Spleen (tissue), 11 donors: Measurements from ENCODE around the gene SIPA1L3. TPM values are rescaled to one million over a fixed set of nuclear protein-coding genes. Genes with fewer than 3 reads are reported as not detected.
A peak's percentile ranks its signal among the peaks of the same experiment; 100 is the strongest.

Source experiments
- DNase-seq: peaks from one replicate; pipeline ENCODE4 v3.0.0-alpha.2; 2020
- H3K27ac ChIP-seq, 8 donors: fragments of 200-600 bp; sonication (generic) in 7 of 8; 1 replicate in 4 of 8; 2 replicates in 4 of 8; pipeline versions ENCODE4 v1.5.0 to v1.8.0; 2016 to 2021; ENCODE audit warnings: inconsistent platforms in 4 of 8, mild to moderate bottlenecking in 4 of 8, moderate library complexity in 1 of 8
- H3K27me3 ChIP-seq, 7 donors: fragments of 200-600 bp; sonication (generic) in 6 of 7; replicated peaks in 1 of 7; 1 replicate in 4 of 7; 2 replicates in 3 of 7; pipeline versions ENCODE4 v1.5.0 to v1.8.0; 2016 to 2021; ENCODE audit warnings: inconsistent platforms in 3 of 7, mild to moderate bottlenecking in 1 of 7
- H3K36me3 ChIP-seq, 6 donors: fragments of 200-600 bp; sonication (generic) in 5 of 6; 1 replicate in 4 of 6; 2 replicates in 2 of 6; pipeline versions ENCODE4 v1.5.0 to v1.8.0; 2016 to 2021; ENCODE audit warnings: inconsistent platforms in 2 of 6
- H3K4me1 ChIP-seq, 6 donors: fragments of 200-600 bp; sonication (generic) in 5 of 6; 1 replicate in 3 of 6; 2 replicates in 3 of 6; pipeline versions ENCODE4 v1.5.0 to v1.8.0; 2016 to 2021; ENCODE audit warnings: inconsistent platforms in 3 of 6
- H3K4me3 ChIP-seq, 8 donors: fragments of 200-600 bp; sonication (generic) in 7 of 8; 1 replicate in 4 of 8; 2 replicates in 4 of 8; pipeline versions ENCODE4 v1.5.0 to v1.8.0; 2016 to 2021; ENCODE audit warnings: inconsistent platforms in 4 of 8, mild to moderate bottlenecking in 4 of 8, moderate library complexity in 2 of 8
- H3K9me3 ChIP-seq, 8 donors: fragments of 200-600 bp; sonication (generic) in 7 of 8; 1 replicate in 4 of 8; 2 replicates in 4 of 8; pipeline versions ENCODE4 v1.5.0 to v1.8.0; 2016 to 2021; ENCODE audit warnings: inconsistent platforms in 4 of 8
- CTCF ChIP-seq, 11 experiments: fragments of 200-600 bp in 7 of 11; fragments of 450-650 bp in 4 of 11; sonication (generic) in 4 of 11; IDR thresholded peaks in 8 of 11; conservative IDR thresholded peaks in 3 of 11; 1 replicate in 7 of 11; 2 replicates in 4 of 11; pipeline versions ENCODE4 v1.4.0 to v1.8.0; 2016 to 2021; ENCODE audit warnings: antibody characterized with exemption in 11 of 11, inconsistent platforms in 4 of 11, mild to moderate bottlenecking in 1 of 11
- POLR2A ChIP-seq, 3 donors: fragments of 450-650 bp; IDR thresholded peaks; one replicate each; pipeline ENCODE4 v1.5.1; 2017; ENCODE audit warnings: antibody characterized with exemption in 3 of 3, mild to moderate bottlenecking in 1 of 3
- POLR2AphosphoS5 ChIP-seq, 3 donors: sonication (generic); formaldehyde crosslinking; IDR thresholded peaks; one replicate each; pipeline ENCODE4 v1.5.1; 2017; ENCODE audit warnings: antibody characterized with exemption in 3 of 3
- WGBS, 5 donors: extraction: QIAGEN DNeasy Blood & Tissue Kit in 3 of 5; methylation state at CpG; one replicate each; pipeline versions ENCODE4 v1.1.5 to v1.1.7; 2013 to 2018; 5-methylcytosine and 5-hydroxymethylcytosine counted together
- intact Hi-C: fragments of 100-400 bp; cut with DNase I; formaldehyde crosslinking; loops from one replicate; pipeline ENCODE4 v1.15.0; 2023; ENCODE audit warnings: low total_unique reads
- polyA plus RNA-seq, 3 donors: library from polyadenylated mRNA; stranded (reverse); fragments of 200-250 nt; gene quantifications; one replicate each; pipeline ENCODE4 v1.2.1, GENCODE V29; 2013
- total RNA-seq, 7 donors: library from RNA; depleted of rRNA in 3 of 7; stranded (reverse); fragments of >200 nt in 3 of 7; fragmentation: NEBNext Ultra II Directional in 4 of 7; extraction: Animal tissue kit (Norgen Biotek cat#: 25700) in 4 of 7; gene quantifications; one replicate each; pipeline versions ENCODE4 v1.1.0 to v1.2.1, GENCODE V29; 2016 to 2021
- donor health status: healthy with polysubstance abuse.
- donor health status: DM: no; HTN: no; CAD: no; lungs with moderate emphysema.
- donor health status: DM: no; HTN: no; CAD: no.
- donor health status: Bipolar disorder and iron deficiency.
- donor health status: healthy.
- donor health status: DM: no; HTN: no; CAD: no.
- donor health status: DM: yes; HTN: yes; CAD: no.

SIPA1L3 gene
- total and polyA plus RNA-seq, 10 donors, result 5.4 to 62.6 (median 40.3) TPM

DNA sequence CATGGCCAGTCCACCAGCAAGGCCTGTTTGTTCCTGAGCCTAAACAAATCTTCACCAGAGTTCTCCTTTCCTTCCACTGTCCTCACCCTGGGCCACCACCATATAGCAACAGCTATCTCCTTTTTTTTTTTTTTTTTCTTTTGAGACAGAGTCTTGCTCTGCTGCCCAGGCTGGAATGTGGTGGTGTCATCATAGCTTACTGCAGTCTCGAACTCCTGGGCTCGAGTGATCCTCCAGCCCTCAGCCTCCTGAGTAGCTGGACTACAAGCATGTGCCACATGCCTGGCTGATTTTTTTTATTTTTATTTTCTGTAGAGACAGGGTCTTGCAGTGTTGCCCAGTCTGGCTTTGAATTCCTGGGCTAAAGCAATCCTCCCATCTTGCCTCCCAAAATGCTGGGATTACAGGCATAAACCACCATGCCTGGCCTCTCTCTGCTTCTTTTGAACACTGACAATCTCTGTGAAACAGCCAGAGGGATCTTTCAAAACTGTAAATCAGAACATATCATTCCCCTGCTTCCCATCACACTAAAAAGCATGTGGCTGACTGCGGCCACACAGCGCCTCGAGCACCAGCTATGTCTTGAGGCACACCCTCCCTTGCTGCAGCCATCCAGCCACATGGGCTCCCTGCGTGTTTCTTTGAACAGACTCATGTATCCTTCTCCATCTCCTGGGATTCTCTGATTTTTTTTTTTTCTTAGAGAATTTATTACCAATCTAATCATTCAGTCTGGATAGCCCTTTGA is 110.6 kb downstream of the SIPA1L3 start:
- intact Hi-C loops, result no loop called here
- H3K9me3 ChIP-seq, result no peaks in the 10 kb centered on the region
- H3K4me3 ChIP-seq, result no peak overlapping the region
- H3K27me3 ChIP-seq, result no peaks in the 10 kb centered on the region
- TF ChIP-seq POLR2A (IDR thresholded peaks at IDR 0.05), result no peak
- no peak for TF ChIP-seq POLR2AphosphoS5 (IDR thresholded peaks at IDR 0.05)
- TF ChIP-seq CTCF (IDR thresholded peaks at IDR 0.05 in 8 of 11, conservative IDR thresholded peaks at IDR 0.05 in 3 of 11), result no peak
- DNase-seq, result no peak
- H3K27ac ChIP-seq, result no peak overlapping the region
- peaks cover 0 to 45% (median 25%) of the 10 kb centered on the region in 6 donors for H3K4me1 ChIP-seq
- WGBS, 5 donors, result 86 to 96% (median 93%) methylated on average over 6 of the region's 6 CpGs
- H3K36me3 ChIP-seq, result peaks cover 0 to 4% (median 0%) of the 10 kb centered on the region in 6 donors

DNA sequence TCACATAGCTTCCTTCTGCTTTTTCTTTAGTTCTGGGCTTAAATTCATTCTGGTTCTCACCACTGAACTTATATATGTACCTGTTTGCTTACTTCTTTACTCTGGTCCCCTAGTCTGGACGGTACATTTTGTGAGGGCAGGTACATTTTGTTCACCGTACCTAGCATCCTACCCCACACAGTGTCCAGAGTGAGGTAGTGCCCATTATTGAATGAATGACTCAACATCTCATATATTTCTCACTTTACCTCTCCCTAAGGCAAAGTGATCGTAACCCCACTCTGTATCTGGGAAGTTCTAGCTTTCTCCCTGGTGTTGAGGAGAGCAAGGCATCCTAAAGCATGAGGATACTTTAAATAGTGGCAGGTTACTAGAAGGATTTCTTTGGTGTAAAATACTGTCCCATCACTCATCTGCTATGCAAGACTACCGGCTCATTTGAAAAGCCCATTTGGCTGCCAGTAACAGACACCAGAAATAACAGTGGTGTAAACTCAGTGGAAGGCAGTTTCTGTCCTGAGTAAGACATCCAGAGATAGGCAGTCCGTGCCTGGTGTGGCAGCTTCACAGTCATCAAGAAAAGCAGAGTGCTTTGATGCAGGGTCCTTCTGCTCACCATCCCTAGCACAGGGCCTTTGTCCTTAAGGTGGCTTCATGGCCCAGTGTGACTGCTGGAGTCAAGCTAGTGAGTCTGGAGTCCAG is 111.8 kb downstream of the SIPA1L3 start:
- Histone ChIP-seq H3K36me3 (peaks cover 0 to 4% (median 0%) of the 10 kb centered on the region in 6 donors), H3K4me1 (peaks cover 0 to 55% (median 35%) of the 10 kb centered on the region in 6 donors), H3K4me3 (no peak overlapping the region), H3K27ac (peak overlapping the region in 1 of 8 donors; percentile 70), H3K9me3 (no peaks in the 10 kb centered on the region), H3K27me3 (no peaks in the 10 kb centered on the region)
- TF ChIP-seq POLR2A (IDR thresholded peaks at IDR 0.05) (no peak), CTCF (IDR thresholded peaks at IDR 0.05 in 8 of 11, conservative IDR thresholded peaks at IDR 0.05 in 3 of 11) (no peak), POLR2AphosphoS5 (IDR thresholded peaks at IDR 0.05) (no peak)
- no peak for DNase-seq
- intact Hi-C loops, result no loop called here
- 80 to 88% (median 82%) methylated on average over 5 of the region's 5 CpGs for WGBS, 5 donors

DNA sequence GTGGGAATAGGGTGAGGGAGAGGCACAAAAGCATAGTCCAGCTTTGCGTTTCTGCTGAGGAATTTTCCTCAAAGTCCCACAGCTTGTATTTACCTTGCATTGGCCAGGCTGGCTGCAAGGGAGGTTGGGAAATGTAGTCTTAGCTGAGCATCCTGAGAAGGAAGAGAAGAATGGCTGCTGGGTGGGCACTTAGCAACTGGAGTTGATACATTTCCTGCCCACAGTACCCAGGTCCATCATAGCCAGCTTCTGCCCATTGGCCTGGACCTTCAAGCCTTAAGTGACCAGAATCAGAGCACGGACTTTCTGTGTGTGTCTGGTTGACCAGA is 112.4 kb downstream of the SIPA1L3 start:
- Histone ChIP-seq H3K4me1 (peaks cover 0 to 60% (median 37%) of the 10 kb centered on the region in 6 donors), H3K36me3 (peaks cover 0 to 4% (median 0%) of the 10 kb centered on the region in 6 donors), H3K27me3 (no peaks in the 10 kb centered on the region), H3K9me3 (no peaks in the 10 kb centered on the region), H3K4me3 (no peak overlapping the region), H3K27ac (peak overlapping the region in 1 of 8 donors; percentile 70)
- no peak for TF ChIP-seq POLR2AphosphoS5 (IDR thresholded peaks at IDR 0.05)
- no peak for TF ChIP-seq POLR2A (IDR thresholded peaks at IDR 0.05)
- no peak for TF ChIP-seq CTCF (IDR thresholded peaks at IDR 0.05 in 8 of 11, conservative IDR thresholded peaks at IDR 0.05 in 3 of 11)
- peak; percentile 24 for DNase-seq
- 71 to 88% (median 77%) methylated on average over 2 of the region's 2 CpGs for WGBS, 5 donors
- intact Hi-C loops, result no loop called here

GRCh38 chr19:38020311-38020710 is 113.3 kb downstream of the SIPA1L3 start:
- TF ChIP-seq POLR2A (IDR thresholded peaks at IDR 0.05) (no peak), CTCF (IDR thresholded peaks at IDR 0.05 in 8 of 11, conservative IDR thresholded peaks at IDR 0.05 in 3 of 11) (no peak), POLR2AphosphoS5 (IDR thresholded peaks at IDR 0.05) (peak in 2 of 3 donors; percentile 49 to 69)
- no peaks in the 10 kb centered on the region for H3K27me3 ChIP-seq
- DNase-seq, result peak; percentile 76
- peak overlapping the region in 5 of 8 donors; percentile 5 to 70 (median 48) for H3K27ac ChIP-seq
- 24 to 36% (median 31%) methylated on average over 4 of the region's 4 CpGs for WGBS, 5 donors
- no peak overlapping the region for H3K4me3 ChIP-seq
- H3K4me1 ChIP-seq, result peaks cover 0 to 70% (median 40%) of the 10 kb centered on the region in 6 donors
- intact Hi-C loops, result no loop called here
- no peaks in the 10 kb centered on the region for H3K9me3 ChIP-seq
- H3K36me3 ChIP-seq, result peaks cover 0 to 4% (median 0%) of the 10 kb centered on the region in 6 donors
